ENCODE results near the gene FN3K.

DNA sequence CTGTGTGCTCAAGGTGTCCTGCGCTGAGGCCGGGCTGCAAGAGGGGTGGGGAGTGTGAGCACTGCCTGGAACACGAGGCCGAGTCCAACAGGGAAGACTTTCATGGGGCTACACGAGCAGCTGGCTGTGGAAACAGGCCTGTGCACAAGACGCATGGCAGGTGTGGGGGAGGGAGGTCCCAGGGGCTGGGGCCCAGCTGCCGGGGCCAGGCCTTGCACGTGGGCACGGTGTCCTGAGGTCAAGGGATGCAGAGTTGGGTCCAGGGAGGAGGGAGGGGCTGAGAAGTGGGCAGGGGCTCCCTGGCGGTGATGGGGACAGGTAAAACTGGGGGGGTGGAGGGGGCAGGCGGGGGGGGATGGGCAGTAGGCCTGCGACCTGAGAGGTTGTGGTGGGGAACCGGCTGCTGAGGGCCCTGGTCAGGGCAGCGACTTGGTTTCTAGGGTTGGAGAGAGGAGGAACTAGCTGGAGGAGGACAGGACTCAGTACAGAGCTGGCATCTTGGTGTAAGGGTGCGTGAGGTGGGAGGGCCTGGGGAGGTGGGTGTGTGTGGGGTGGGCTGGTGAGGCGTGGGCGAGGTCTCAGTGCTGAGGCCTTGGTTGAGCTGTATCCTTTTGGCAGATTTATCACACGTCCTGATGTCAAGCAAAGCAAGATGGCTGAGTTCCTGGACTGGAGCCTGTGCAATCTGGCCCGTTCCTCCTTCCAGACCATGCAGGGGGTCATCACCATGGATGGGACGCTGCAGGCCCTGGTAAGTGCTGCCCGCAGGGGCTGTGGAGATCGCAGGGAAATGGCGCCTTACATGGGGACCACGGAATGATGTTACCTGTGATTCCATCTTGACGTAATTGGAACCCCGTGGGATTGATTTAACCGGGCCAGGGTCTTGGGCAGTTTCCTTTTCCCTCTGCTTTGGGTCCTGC is 45.8 kb downstream of the FN3K start:
- TF ChIP-seq CTCF (tag by site-specific recombination; IDR thresholded peaks at IDR 0.05) (no peak), ZNF670 (tag by site-specific recombination; IDR thresholded peaks at IDR 0.05; ENCODE audit: low read depth) (no peak), YY1 (tag by site-specific recombination; IDR thresholded peaks at IDR 0.05) (no peak), SALL2 (tag by site-specific recombination; IDR thresholded peaks at IDR 0.05; ENCODE audit: borderline replicate concordance) (no peak), ZNF24 (tag by site-specific recombination; IDR thresholded peaks at IDR 0.05) (no peak), TCF7L2 (IDR thresholded peaks at IDR 0.05; ENCODE audit: borderline replicate concordance, low read depth, low read length) (no peak), REST (tag by site-specific recombination; IDR thresholded peaks at IDR 0.05) (no peak), ZNF37A (tag by site-specific recombination; IDR thresholded peaks at IDR 0.05) (no peak)

Data from HEK293 (cell line).